Neuronal stem cell (in vitro differentiated cells): Measurements from ENCODE around the gene SORBS1.

Experiments used
- DNase-seq: peaks from one replicate; pipeline ENCODE4 v3.0.0-alpha.2; 2013; ENCODE audit warnings: low spot score
- H2AFZ ChIP-seq: one replicate; pipeline ENCODE4 v1.6.1; 2013; ENCODE audit warnings: mild to moderate bottlenecking, low read length, inconsistent platforms
- H2AK5ac ChIP-seq: 2 replicates; pipeline ENCODE4 v1.6.1; 2013; ENCODE audit warnings: low read depth, mild to moderate bottlenecking, inconsistent platforms, low read length, moderate library complexity, mixed read lengths
- H2BK120ac ChIP-seq: 2 replicates; pipeline ENCODE4 v1.6.1; 2013; ENCODE audit warnings: low read depth, mild to moderate bottlenecking, inconsistent platforms, low read length, moderate library complexity, mixed read lengths
- H2BK12ac ChIP-seq: one replicate; pipeline ENCODE4 v1.6.1; 2013; ENCODE audit warnings: low read length, inconsistent platforms
- H2BK15ac ChIP-seq: 2 replicates; pipeline ENCODE4 v1.6.1; 2013; ENCODE audit warnings: mild to moderate bottlenecking, low read length, inconsistent platforms, mixed read lengths
- H2BK5ac ChIP-seq: one replicate; pipeline ENCODE4 v1.6.1; 2013; ENCODE audit warnings: inconsistent platforms, mild to moderate bottlenecking, low read length, moderate library complexity
- H3K14ac ChIP-seq: one replicate; pipeline ENCODE4 v1.6.1; 2013; ENCODE audit warnings: low read length, inconsistent platforms
- H3K18ac ChIP-seq: 2 replicates; pipeline ENCODE4 v1.6.1; 2013; ENCODE audit warnings: low read length, inconsistent platforms
- H3K23ac ChIP-seq: 2 replicates; pipeline ENCODE4 v1.6.1; 2013; ENCODE audit warnings: low read depth, mild to moderate bottlenecking, mixed read lengths, low read length, inconsistent platforms; ENCODE audit not compliant: poor library complexity
- H3K27ac ChIP-seq: replicated peaks from 3 replicates; pipeline ENCODE4 v1.5.1; 2013; ENCODE audit warnings: low read length, inconsistent platforms
- H3K27me3 ChIP-seq, 3 experiments: 2 replicates each; pipeline ENCODE4 v1.6.1; 2013; ENCODE audit warnings: low read length in 3 of 3, mild to moderate bottlenecking in 2 of 3, inconsistent platforms in 1 of 3, low read depth in 1 of 3, mixed read lengths in 1 of 3, moderate library complexity in 1 of 3; ENCODE audit not compliant: control insufficient read depth in 3 of 3, insufficient read depth in 3 of 3
- H3K36me3 ChIP-seq, 2 donors: replicated peaks in 1 of 2; 2 replicates each; pipeline ENCODE4 v1.6.1; 2013; ENCODE audit warnings: low read length in 2 of 2; ENCODE audit not compliant: control insufficient read depth in 2 of 2, insufficient read depth in 2 of 2
- H3K4ac ChIP-seq: 2 replicates; pipeline ENCODE4 v1.6.1; 2013; ENCODE audit warnings: inconsistent platforms, mild to moderate bottlenecking, low read length, moderate library complexity
- H3K4me1 ChIP-seq, 2 donors: 1 replicate in 1 of 2; 2 replicates in 1 of 2; pipeline ENCODE4 v1.6.1; 2013; ENCODE audit warnings: low read length in 2 of 2, low read depth in 1 of 2; ENCODE audit not compliant: control insufficient read depth in 2 of 2, insufficient read depth in 1 of 2
- H3K4me2 ChIP-seq: one replicate; pipeline ENCODE4 v1.6.1; 2013; ENCODE audit warnings: mild to moderate bottlenecking, low read length, inconsistent platforms; ENCODE audit not compliant: insufficient read depth, poor library complexity, severe bottlenecking
- H3K4me3 ChIP-seq, 2 donors: 2 replicates each; pipeline ENCODE4 v1.5.1; 2013; ENCODE audit warnings: low read length in 2 of 2, mild to moderate bottlenecking in 2 of 2, inconsistent platforms in 1 of 2, moderate library complexity in 1 of 2
- H3K79me1 ChIP-seq: one replicate; pipeline ENCODE4 v1.6.1; 2013; ENCODE audit warnings: low read depth, mild to moderate bottlenecking, inconsistent platforms, low read length, moderate library complexity
- H3K9ac ChIP-seq: one replicate; pipeline ENCODE4 v1.6.1; 2013; ENCODE audit warnings: mild to moderate bottlenecking, low read depth, low read length, inconsistent platforms; ENCODE audit not compliant: poor library complexity
- H3K9me3 ChIP-seq, 2 donors: replicated peaks in 1 of 2; 2 replicates each; pipeline versions ENCODE3 to v1.6.1; 2013; ENCODE audit warnings: low read length in 2 of 2, mild to moderate bottlenecking in 2 of 2, inconsistent platforms in 1 of 2, low read depth in 1 of 2, mixed read lengths in 1 of 2, moderate library complexity in 1 of 2; ENCODE audit not compliant: control insufficient read depth in 2 of 2, insufficient read depth in 1 of 2
- H4K8ac ChIP-seq: one replicate; pipeline ENCODE4 v1.6.1; 2013; ENCODE audit warnings: low read depth, mild to moderate bottlenecking, inconsistent platforms, low read length, moderate library complexity
- H4K91ac ChIP-seq: one replicate; pipeline ENCODE4 v1.6.1; 2013; ENCODE audit warnings: low read length, low read depth, mild to moderate bottlenecking, inconsistent platforms; ENCODE audit not compliant: poor library complexity
- WGBS, 2 donors: extraction: QIAGEN DNeasy Blood & Tissue Kit; methylation state at CpG; one replicate each; pipeline ENCODE4 v1.1.7; 2013; ENCODE audit warnings: missing lambda C conversion rate in 2 of 2, mixed read lengths in 1 of 2; ENCODE audit not compliant: insufficient read length in 2 of 2, insufficient replicate concordance in 1 of 2; ENCODE audit errors: extremely low coverage in 2 of 2; 5-methylcytosine and 5-hydroxymethylcytosine counted together

The SORBS1 gene

DNA sequence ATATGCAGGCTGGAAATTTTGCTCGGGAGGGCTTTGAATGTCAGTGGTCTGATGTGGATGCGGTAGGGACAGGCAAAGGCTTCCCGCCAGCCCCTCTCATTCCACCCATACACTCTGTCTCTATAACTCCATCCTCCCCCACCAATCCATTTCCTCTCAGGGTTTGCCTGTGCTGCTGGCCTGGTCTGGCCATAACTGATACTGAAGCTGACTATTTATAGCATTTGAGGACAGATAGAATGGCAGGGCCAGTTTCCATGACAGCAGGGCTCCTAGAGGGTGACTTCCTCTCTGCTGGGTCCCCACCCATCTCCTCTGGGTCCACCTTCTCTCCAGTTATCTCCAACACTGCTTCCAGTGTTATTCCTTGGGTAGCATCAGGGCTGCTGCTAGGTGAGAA is 263.8 kb downstream of the SORBS1 start:
- H2AFZ ChIP-seq, result no peak overlapping the region
- H3K9ac ChIP-seq, result no peak overlapping the region
- H3K14ac ChIP-seq, result peak overlapping the region; percentile 2
- peak overlapping the region; percentile 68 for H2BK12ac ChIP-seq
- no peaks in the 10 kb centered on the region for H3K79me1 ChIP-seq
- H3K36me3 ChIP-seq, result no peaks in the 10 kb centered on the region
- no peak overlapping the region for H2BK120ac ChIP-seq
- no peak overlapping the region for H3K4me2 ChIP-seq
- peak overlapping the region; percentile 9 for H3K23ac ChIP-seq
- H3K4me3 ChIP-seq, result peak overlapping the region in 1 of 2 donors; percentile 16
- no peak for DNase-seq
- no peak overlapping the region for H3K27ac ChIP-seq
- no peak overlapping the region for H2BK5ac ChIP-seq
- peaks cover 0 to 35% (median 9%) of the 10 kb centered on the region in 3 experiments for H3K27me3 ChIP-seq
- H2BK15ac ChIP-seq, result no peak overlapping the region
- H4K91ac ChIP-seq, result no peak overlapping the region
- H3K4ac ChIP-seq, result no peak overlapping the region
- peak overlapping the region; percentile 50 for H2AK5ac ChIP-seq
- no CpG with 5 or more reads among the region's 3 CpGs for WGBS, 2 donors
- no peaks in the 10 kb centered on the region for H3K9me3 ChIP-seq
- no peak overlapping the region for H4K8ac ChIP-seq
- no peak overlapping the region for H3K18ac ChIP-seq
- H3K4me1 ChIP-seq, result peaks cover 0 to 5% of the 10 kb centered on the region in 2 donors

DNA sequence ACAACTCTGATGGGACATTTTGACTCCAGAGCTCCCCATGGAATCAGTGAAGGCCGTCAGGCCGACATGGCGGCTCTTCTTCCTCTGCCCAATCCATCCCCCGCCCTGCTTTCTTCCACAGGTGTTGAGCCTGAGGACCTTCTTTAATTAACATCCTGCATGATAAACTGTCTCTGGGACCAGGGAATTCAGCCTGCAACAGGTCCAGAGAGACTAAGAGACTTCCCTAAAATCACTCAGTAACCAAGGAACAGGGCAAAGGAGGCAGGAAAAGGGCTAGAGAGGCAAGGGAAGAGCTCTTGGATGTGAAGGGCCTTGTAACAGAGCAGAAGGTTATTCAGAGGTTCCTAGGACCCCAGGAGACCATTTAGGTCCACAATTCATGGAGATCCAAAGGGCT is 264.4 kb downstream of the SORBS1 start:
- no peaks in the 10 kb centered on the region for H3K9me3 ChIP-seq
- H3K23ac ChIP-seq, result no peak overlapping the region
- H3K27ac ChIP-seq, result no peak overlapping the region
- H3K36me3 ChIP-seq, result no peaks in the 10 kb centered on the region
- no peak for DNase-seq
- H3K4ac ChIP-seq, result no peak overlapping the region
- H3K4me1 ChIP-seq, result peaks cover 0 to 5% of the 10 kb centered on the region in 2 donors
- H3K18ac ChIP-seq, result no peak overlapping the region
- no peak overlapping the region for H4K91ac ChIP-seq
- H3K79me1 ChIP-seq, result no peaks in the 10 kb centered on the region
- no peak overlapping the region for H4K8ac ChIP-seq
- H3K27me3 ChIP-seq, result peaks cover 0 to 41% (median 11%) of the 10 kb centered on the region in 3 experiments
- no peak overlapping the region for H2BK12ac ChIP-seq
- whole genome bisulfite sequencing, 2 donors, result no CpG with 5 or more reads among the region's 4 CpGs
- no peak overlapping the region for H2BK15ac ChIP-seq
- H3K4me3 ChIP-seq, result no peak overlapping the region
- H2AFZ ChIP-seq, result no peak overlapping the region
- H3K14ac ChIP-seq, result no peak overlapping the region
- no peak overlapping the region for H3K4me2 ChIP-seq
- no peak overlapping the region for H3K9ac ChIP-seq
- H2BK120ac ChIP-seq, result no peak overlapping the region
- H2BK5ac ChIP-seq, result no peak overlapping the region
- no peak overlapping the region for H2AK5ac ChIP-seq

DNA sequence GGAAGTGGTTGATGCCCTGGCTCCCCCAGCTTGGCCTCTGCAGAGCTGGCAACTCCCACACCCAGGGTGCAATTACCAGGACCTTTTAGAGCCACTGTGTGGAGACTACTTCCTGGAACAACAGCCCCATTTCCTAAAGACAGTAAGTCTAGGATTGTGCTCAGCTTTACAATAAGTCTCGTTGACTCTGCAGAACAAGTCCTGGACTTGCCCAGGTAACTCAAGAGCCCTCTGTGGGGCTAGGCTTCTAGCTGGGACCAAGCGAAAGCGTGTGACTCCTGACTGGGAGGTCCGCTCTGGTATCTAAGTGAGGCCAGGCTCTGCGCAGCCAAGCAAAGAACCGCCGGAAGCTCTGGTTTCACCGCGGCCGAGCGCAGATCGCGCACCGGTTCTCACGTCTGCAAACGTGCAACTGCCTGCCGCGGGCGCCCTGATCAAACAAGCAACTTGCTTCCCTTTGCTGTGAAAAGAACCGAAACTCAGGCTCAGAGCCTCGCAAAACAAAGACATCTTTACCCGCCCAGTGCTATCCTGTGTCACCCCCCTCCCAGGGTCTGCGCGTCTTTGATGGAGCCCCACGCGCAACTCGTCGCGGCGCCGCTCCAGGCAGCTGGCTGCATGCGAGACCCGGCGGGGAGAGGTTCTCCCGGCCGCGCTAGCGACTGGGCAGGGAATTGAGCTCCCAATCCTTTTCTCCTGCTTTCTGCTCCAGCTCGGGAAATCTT is 266.0 kb downstream of the SORBS1 start:
- H4K91ac ChIP-seq, result no peak overlapping the region
- no peak overlapping the region for H3K9ac ChIP-seq
- peak overlapping the region; percentile 44 for H2AK5ac ChIP-seq
- no peaks in the 10 kb centered on the region for H3K9me3 ChIP-seq
- peaks cover 0 to 5% of the 10 kb centered on the region in 2 donors for H3K4me1 ChIP-seq
- no peak for DNase-seq
- no peaks in the 10 kb centered on the region for H3K79me1 ChIP-seq
- WGBS, 2 donors, result no CpG with 5 or more reads among the region's 39 CpGs
- peak overlapping the region; percentile 26 for H2BK12ac ChIP-seq
- H3K18ac ChIP-seq, result peak overlapping the region; percentile 90
- H3K4me3 ChIP-seq, result no peak overlapping the region
- H3K27me3 ChIP-seq, result peaks cover 0 to 55% (median 24%) of the 10 kb centered on the region in 3 experiments
- no peak overlapping the region for H3K14ac ChIP-seq
- peak overlapping the region; percentile 78 for H2AFZ ChIP-seq
- no peak overlapping the region for H3K23ac ChIP-seq
- H2BK120ac ChIP-seq, result no peak overlapping the region
- H2BK5ac ChIP-seq, result peak overlapping the region; percentile 45
- no peak overlapping the region for H2BK15ac ChIP-seq
- H3K27ac ChIP-seq, result peak overlapping the region; percentile 6
- no peak overlapping the region for H4K8ac ChIP-seq
- peak overlapping the region; percentile 43 for H3K4me2 ChIP-seq
- H3K4ac ChIP-seq, result no peak overlapping the region
- H3K36me3 ChIP-seq, result no peaks in the 10 kb centered on the region

DNA sequence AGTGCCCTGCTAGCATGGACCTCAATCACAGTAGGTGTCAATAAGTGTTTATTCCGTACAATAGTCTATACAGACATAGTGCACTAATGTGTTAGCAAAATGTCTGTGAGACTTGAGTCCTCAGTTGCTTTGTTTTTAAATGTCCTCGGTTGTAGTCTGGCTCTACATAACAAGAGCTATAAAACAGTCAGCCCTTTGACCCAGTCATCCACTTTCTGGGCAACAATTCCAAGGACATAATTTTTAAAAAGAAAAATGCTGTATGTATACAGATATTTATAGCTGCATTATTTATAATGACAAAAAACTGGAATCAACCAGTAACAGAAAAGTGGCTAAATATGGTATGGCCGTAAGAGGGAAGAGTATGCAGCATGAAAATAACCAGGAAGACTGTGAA is 267.5 kb downstream of the SORBS1 start:
- no peak overlapping the region for H2BK120ac ChIP-seq
- H2BK15ac ChIP-seq, result no peak overlapping the region
- WGBS, 2 donors, result no CpG with 5 or more reads among the region's 3 CpGs

More for the DNA sequence above, 267.5 kb downstream of the SORBS1 start:
- Histone ChIP-seq H2BK5ac (no peak overlapping the region), H3K36me3 (no peaks in the 10 kb centered on the region), H3K9me3 (no peaks in the 10 kb centered on the region), H2BK12ac (no peak overlapping the region), H3K27me3 (peaks cover 2 to 71% (median 30%) of the 10 kb centered on the region in 3 experiments), H3K79me1 (no peaks in the 10 kb centered on the region), H3K14ac (no peak overlapping the region), H3K23ac (no peak overlapping the region), H3K18ac (no peak overlapping the region), H3K4me2 (no peak overlapping the region), H3K9ac (no peak overlapping the region), H3K4ac (no peak overlapping the region), H2AK5ac (no peak overlapping the region), H4K8ac (no peak overlapping the region), H3K27ac (no peak overlapping the region), H3K4me3 (no peak overlapping the region), H3K4me1 (peaks cover 0 to 10% of the 10 kb centered on the region in 2 donors), H2AFZ (no peak overlapping the region), H4K91ac (no peak overlapping the region)
- DNase-seq, result no peak
